GM11168 (cell line): ENCODE measurements around the gene ARSA.

Source experiments
- in situ Hi-C: fragments of 300-500 bp; cut with MboI; formaldehyde crosslinking; loops from one replicate; pipeline ENCODE4 v1.12.0; 2022; ENCODE audit warnings: low sequenced_read_pairs; ENCODE audit not compliant: unreplicated experiment

Gene ARSA

DNA sequence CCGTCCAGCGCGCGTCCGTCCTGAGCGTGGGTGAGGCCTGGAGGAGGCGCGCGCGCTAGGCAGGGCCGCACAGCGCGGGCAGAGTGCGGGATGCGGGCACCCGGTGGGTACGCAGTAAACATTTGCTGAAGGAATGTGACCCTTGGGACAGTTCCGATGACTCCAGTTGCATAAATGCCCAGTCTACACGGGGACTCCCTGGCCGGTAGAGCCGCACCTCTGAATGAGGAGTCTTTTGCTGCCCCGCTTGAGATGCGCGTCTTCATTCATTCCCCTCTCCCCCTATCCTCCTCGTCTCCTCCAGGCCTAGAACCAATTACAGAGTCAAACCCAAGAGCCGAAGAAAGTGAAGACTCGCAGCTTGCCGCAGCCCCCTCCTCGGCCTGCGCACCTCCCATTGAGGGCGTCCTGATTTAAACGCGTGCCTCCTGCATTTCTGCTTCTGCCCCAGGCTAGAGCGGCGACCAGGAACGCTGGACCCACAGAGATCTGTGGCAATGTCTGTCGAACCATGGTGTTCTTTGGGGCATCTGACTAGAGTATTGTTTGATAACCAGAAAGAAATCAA, 44.6 kb downstream of the ARSA start:
- in situ Hi-C loops: no loop called here

DNA sequence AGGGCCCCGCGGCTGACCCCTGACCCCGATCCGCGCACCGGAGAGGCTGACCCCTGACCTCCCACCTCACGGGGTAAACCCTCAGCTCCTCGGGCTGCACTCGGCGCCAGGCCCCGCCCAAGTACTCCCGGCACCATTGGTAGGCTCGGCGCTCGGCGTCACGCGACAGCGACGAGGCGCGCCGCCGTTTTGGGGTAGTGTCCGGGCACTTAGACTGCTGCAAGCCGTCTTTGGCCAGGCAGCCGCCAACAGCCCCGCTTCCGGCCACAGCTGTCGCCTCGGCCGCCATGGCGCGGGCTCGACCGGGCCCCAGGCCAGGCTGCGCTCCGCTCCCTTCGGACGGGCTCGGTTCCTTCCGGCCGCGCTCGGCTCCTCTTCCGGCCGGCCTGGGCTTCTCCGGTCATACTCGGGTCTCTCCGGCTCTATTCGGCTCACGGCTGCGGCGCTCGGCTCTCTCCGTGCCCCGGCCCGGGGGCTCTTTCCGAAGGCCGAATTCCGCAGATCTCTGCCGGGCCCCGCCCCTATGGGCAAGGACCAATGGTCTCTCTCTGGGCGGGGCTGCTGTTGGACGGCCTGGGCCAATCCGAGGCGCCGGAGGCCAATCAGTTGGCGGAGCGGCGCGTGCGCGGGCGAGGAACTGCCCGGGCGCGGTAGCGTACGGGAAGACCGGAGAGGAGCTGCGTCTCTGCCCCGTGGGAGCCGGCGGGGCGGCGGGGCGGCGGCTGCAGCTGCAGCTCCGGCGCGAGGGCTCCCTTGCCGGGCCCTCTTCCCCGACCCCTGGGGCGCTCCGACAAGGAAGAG, 45.3 kb downstream of the ARSA start, which contains the start of gene CHKB:
TSS of gene CHKB (minus strand) at position 357 of the 801 bp plus-strand sequence. CDS start at position 289, 68 bp downstream.
- in situ Hi-C loops: no loop called here

DNA sequence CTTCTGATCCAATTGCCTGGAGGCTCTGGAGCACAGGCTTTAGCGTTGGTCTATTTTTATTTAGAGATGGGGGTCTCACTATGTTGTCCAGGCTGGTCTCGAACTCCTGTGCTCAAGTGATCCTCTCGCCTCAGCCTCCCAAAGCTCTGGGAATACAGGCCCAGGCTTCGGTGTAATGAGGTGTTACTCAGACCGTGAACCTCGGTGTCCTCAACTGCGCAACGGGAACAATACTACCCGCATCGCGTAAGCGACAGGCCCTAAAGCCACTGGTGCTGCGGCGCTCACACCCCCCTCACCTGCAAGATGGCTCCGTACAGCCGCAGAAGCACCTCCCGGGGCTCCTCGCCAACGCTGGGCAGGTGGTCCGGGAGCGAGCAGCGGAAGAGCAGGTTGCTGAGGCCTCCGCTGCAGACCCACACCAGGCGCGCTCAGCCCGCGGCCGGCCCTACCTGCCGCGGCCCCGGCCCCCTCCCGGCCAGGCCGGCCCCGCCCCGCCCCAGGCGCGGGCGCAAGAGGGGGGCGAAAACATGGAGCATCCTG, 45.9 kb downstream of the ARSA start:
- in situ Hi-C loops: no loop called here

DNA sequence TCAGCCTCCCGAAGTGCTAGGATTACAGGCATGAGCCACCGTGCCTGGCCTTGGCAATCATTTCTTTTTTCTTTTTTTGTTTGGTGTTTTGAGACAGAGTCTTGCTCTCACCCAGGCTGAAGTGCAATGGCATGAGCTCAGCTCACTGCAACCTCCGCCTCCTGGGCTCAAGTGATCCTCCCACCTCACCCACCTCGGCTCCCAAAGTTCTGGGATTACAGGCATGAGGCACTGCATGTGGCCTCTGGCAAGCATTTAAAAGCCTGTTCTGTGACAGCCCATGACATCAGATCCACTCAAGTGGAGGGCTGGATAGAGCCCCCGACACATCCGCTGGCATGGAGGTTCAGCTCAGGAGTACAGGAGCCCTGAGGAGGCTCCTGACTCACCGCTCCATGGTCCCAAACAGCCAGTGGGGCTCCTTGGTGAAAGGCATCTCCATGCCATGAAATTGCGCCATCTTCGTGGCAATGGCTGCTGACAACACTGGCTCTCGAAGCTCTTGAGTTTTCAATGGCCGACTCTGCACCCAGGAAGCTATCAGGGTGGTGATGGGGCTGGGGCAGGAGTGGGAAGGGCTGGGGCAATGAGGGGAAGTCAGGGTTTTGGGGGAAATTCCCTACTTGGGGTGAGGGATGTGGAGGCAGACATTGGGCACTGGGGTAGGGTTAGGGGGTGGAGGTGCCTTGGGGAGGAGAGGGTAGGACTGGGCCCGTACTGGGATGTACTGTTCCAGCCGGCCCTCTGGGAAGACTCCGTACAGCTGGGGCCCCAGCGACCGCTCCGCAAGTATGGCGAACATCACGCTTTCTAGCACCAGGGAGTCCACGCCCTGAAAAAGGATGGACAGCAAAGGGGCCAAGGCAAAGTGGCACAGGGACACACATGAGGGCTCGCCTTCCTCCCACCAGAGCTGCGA, 46.7 kb downstream of the ARSA start:
- in situ Hi-C loops: no loop called here

DNA sequence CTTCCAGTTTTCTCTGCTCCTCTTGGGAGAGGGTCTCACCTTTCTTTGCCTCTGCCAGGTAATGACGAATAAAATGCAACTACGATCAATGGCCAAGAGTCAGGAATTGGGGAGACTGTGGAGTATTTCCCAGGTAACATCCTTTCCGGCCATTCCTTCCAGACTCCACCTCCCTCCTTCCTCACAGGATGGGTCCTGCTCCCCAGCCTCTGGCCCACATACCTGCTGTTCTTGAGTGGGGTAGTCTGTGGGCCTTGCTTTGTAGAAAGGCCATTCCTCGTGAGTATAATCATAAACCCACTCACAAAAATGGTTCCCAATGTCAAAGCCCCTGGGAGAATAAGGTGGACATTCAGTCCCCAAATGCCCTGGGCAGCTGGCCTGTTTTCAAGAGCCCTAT, 48.2 kb downstream of the ARSA start:
- in situ Hi-C loops: no loop called here

DNA sequence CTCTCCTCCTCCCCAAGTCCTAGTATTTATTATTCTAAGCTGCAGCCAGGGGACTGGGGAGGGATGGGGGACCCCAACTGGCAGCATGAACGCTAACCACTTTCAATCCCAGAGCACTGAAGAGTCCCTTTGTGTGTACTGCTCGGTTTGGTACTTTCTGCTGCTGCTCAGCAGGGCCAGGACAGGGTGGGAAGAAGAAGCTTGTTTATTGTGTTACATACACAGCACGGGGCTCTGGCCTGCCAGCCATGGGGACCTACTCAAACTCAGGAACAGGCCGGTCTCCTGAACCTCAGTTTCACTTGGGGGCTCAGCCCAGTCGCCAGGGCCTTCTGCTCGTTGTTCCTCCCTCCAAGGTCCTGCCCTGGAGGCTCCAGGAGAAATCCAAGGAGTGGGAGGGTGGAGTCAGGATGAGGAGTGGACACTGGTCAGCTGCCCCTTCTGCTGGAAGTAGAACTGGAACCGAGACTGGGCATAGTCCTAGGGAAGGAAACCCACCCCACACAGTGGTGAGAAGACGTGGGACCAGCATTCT, 49.1 kb downstream of the ARSA start:
- in situ Hi-C loops: no loop called here

DNA sequence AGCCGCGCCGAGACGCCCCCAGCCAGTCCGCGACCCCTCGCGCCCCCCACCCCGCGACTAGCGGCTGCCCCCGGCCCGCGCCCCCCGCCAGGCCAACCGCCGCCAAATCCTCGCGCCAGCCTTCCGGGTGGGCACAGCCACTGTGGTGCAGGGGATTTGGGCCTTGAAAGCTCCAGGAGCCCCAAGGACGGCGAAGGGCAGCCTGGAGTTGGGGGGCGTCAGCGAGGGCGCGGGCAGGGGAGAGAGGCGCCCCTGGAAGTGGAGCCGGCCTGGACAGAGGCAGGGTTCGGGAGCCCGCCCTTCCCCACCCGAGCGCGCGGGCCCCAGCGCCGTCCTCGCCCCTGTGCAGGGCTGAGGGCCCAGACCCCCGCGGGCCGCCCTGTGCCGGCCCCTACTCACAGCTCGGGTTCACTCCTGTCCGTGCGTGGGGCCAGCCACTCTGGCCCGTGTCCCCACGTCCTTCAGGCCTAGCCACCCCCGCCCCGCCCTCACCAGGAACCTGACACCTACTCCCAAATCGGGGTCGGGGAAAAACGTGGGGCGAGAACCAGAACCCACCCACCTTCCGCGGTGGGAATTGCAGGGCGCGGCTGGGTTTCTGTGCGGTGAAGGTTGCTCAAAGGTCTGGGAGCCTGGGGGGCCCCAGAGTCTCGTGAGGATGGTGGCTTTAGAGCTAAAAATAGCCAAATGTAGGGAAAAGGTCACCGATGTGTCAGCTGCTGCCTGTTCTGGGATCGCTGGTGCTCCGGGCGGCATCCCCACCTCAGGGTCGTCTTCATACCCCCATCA, 49.8 kb downstream of the ARSA start, which contains the start of gene CPT1B:
TSS of gene CPT1B (minus strand) at position 441 of the 789 bp plus-strand sequence. CDS start 512 bp downstream, outside the sequence.
- in situ Hi-C loops: no loop called here

DNA sequence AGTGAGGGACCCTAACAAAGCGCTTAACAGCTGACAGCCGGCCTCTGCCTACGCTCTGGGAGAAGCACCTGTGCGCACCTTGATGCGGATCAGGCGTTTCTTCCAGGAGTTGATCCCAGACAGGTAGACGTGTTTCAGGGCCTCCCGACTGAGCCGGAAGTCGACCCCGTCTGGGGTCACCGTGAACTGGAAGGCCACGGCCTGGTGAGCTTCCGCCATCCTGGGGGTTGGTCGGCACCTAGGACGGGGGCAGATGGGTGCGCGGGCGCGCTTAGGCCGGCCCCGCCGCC, 50.3 kb downstream of the ARSA start:
- in situ Hi-C loops: no loop called here

DNA sequence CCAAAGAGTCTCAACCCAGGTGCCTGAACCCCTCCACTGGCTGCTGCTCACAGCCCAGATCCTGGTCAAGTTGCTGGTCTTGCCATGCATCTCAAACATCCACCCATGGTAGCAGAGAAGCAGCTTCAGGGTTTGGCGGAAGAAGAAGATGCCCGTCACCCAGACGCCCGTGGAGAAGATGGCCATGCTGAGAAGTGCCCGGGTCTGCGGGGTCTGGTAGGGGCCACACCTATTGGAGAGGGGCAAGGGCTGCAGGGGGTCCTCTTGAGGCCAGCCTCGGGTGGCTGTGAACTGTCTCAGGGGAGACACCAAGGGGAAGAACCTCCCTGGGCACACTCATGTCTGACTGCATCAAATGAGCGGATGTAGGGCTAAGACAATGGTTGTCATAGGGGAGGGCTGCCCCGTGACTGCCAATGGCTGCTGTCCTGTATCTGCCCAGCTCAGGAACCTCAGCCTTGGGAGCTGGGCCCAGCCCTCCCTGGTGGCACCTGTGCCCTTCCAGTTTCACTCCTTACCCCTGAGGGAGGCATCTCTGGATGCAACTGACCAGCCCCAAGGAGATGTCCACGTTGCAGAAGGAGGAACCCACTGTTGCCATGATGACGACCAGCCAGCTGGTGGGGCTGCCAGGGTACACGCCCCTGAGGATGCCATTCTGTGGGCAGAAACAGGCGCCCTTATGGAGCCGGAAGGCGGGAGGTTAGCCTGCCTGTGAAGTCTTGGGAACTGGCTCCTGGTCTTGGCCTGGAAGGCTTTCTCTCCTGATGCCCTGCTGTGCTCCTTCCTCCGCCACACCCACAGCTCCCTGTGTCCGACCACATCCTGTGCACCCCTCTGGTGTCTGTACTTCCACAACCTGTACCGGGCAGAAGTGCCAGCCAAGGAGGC, 50.9 kb downstream of the ARSA start:
- in situ Hi-C loops: no loop called here

DNA sequence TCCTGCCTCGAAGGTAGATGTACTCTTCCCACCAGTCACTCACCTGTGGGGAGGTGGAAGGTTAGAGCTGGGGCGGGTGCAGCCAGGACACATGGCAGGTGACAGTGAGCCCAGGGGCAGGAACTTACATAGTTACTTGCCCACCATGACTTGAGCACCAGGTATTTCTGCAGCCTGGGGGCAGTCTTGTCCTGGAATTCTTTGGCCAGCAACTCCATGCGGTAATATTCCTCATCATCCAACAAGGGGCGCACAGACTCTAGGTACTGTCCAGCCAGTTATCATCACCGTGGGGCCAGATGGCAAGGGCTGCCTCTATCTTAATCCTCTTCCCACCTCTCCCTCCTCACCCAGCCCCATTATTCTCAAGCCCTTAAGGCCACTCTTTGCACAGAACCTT, 51.9 kb downstream of the ARSA start:
- in situ Hi-C loops: no loop called here

DNA sequence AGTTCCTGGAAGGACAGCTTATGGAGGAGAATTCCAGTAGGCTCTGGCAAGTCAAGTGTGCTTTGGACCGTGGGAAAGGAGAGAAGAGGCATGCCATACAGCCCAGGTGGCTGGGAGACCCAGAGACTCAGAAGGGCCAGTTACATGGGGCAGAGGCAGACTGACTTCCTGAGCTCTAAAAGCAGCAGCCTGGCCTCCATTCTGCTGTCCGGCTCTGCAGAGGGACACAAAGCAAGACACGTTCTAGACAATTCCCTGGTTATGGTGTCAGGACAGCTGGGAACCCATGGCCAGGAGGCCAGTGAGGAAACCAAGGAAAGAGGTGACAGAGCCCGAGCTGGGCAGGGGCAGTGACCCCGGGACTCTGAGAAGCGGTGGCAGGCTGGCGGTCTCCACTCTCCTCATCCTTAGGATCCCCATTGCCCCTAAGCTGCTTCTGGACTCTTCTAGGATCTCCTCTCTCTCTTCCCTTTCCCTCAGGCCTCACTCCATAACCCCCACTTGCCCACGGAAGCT, 52.5 kb downstream of the ARSA start:
- in situ Hi-C loops: no loop called here
